GM21786 (cell line): ENCODE data around the gene CASQ2.

Experiments
- ATAC-seq: cut with Tn5 transposase; IDR thresholded peaks from one replicate; pipeline ENCODE4 v1.9.1; 2021; ENCODE audit not compliant: unreplicated experiment

The CASQ2 gene

DNA sequence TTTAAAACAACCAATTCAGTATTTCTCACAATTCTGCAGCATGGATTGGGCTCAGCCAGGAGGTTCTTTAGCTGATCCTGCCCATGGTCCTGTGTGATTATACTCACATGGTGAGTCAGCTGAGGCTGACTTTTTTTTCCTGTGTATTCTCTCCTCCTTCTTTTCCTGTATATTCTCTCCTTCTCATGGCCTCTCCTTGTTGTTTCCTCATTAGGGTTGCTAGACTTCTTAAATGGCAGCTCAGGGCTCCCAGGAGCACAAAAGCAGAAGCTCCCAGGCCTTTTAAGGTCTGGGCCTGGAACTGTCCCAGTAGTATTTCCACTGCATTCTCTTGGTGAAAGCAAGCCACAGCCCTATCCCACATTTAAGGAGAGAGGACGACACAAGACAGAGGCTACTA, 99.9 kb downstream of the CASQ2 start:
- no peak for ATAC-seq

GRCh38 chr1:115666702-115667101, 101.8 kb downstream of the CASQ2 start:
- no peak for ATAC-seq

DNA sequence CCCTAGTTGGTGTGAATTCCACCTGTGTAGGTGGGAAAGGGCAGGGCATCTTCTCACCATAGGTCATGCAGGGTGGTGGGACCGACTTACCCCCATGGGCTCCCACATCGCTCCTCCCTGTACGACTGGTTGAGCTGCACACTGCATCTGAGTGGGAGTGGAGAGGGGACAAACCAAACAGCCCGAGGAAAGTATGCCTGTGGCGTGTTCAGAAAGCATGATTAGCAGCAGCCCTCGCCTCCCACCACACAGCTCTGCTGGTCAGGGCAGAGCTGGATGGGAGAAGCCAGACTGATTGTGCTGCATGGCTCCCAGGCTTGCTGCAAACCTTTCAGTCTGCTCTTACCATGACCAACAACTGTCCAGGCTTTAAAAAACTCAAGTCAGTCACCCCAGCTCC, 102.3 kb downstream of the CASQ2 start:
- ATAC-seq, result no peak

DNA sequence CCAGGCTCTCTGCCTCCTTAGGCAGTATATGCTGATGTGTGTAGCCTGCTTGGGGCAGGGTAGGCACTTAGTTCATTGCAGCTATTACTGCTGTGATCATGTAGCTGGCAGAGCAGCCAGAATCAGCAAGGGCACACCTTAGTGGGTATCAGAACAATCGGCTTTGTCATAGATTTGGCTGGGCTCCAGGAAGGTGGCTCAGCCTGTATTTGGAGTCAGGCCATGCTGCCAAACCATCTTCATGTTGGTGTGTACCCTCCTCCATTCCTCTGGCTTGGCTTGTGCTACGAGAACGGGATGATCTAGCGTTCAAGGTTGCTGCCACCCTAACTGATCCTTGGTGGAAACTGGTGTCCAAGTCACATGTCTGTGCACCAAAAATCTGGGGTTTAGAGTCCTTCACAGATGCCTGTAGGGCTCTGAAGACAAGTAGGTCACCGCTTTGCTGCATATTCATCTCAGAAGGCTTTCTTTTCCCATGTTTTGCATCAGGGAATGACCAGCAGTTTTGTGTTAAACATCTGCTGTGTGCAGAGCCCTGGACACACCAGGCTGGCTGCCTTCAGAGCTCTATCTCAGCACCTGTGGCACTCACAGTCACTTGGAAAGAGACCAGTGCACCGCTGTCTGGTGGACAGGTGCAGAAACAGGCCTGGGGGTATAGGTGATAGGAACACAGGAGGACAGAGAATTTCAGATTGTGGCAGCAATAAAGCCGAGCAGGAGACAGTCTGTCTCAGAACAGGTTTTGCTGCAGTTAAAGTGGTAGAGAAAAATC, 103.0 kb downstream of the CASQ2 start:
- no peak for ATAC-seq

DNA sequence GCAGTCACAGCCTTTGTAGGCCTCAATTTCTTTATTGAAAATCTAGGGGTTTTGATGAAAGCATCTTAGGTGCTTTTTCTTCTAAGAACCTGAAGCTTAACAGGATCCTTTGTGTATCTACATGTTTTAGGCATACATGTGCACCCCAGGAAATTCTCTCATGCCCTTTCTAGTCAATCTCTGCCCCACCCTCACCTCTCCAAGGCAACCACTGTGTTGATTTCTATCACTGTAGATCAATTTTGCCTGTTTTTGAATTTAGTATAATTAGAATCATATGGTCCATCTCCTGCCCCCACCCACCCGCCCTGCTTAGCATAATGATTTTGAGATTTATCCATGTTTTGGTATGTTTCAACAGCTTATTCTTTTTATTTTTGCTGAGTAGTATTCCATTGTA, 107.4 kb downstream of the CASQ2 start:
- ATAC-seq, result no peak

DNA sequence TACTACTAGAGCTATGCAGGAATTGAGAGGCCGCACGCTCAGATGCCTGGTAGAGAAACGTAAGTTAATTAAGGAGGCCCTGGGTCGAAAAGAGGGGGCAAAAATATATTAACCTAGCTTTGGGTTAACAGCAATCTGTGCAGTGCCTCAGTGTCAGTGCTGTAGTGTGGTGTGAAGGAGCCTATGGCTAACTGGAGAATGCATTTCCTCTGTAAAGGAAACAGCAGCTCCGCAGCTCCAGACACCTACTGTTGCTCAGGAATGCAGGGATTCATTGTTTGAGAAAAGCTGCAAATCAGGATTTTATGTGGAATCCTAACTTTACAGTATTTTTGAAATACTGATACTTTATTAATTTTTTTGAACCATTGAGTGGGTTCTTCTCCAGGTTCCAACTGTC, 108.4 kb downstream of the CASQ2 start:
- no peak for ATAC-seq

DNA sequence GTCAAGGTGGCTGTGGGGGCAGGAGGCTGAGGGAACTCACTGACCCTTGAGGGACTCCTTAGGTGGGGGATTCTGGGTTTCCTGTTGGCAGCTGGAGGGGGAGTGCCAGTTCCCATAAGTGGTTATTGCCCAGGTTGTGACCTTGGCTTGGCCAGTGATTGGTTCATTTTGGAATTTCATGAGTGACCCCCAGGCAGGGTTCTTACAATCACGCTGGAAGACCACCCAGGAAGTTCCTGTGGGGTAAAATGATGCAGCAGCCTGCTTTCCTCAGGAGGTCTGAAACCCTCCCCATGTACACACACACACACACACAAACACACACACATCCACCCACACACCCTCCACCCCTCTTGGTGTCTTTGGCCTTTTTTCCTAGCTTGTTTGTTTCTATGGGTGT, 109.9 kb downstream of the CASQ2 start:
- no peak for ATAC-seq

- ATAC-seq, result no peak
These were observed 111.9 kb downstream of the CASQ2 start for GRCh38 chr1:115656461-115657077.

DNA sequence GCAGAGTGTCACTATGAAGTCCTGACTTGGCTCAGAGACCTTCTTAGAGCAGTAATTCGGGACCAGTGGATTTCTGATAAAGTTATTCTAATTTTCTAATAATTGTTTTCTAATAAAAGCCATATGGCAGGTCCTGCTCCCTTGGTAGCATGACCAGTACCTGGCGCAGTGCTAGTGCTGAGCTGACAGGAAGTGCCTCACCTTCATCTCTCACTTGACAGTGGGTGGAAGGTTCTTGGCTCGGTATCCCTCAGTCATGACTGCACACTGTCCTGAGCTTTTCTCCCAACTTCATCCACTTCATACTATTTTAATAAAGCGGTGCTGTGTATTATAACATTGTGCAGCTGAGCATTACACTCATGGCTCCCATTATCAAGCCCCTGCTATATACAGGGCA, 112.6 kb downstream of the CASQ2 start:
- no peak for ATAC-seq

DNA sequence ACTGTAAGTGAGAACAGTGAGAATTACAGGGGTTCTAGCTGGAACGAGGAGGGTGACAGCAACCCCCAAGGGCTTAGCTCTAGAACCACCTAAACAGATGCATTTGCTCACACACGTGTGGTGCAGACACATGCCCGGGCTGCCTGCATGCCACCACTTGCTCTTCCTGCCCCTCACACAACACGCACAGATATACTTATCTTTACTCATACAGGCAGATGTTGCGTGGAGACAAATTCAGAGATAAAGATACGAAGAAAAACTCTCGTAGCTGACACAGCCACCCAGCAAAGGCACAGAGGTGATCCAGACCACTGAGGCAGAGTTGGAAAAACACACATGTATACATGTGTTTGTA, 113.2 kb downstream of the CASQ2 start:
- no peak for ATAC-seq

- ATAC-seq, result no peak
These were observed 113.7 kb downstream of the CASQ2 start for GRCh38 chr1:115654663-115655305.

GRCh38 chr1:115654125-115654524, 114.4 kb downstream of the CASQ2 start:
- no peak for ATAC-seq

- ATAC-seq, result no peak
These were observed 116.2 kb downstream of the CASQ2 start for GRCh38 chr1:115652236-115652788.

- no peak for ATAC-seq
These were observed 117.1 kb downstream of the CASQ2 start for GRCh38 chr1:115651391-115651790.

- ATAC-seq, result no peak
These were observed 117.6 kb downstream of the CASQ2 start for GRCh38 chr1:115650961-115651360.
